WI38 (cell line): ENCODE results near the gene GSE1.
"Not testable (repeated sequence)": the region's sequence is repeated elsewhere in the genome, so short reads cannot be mapped to it uniquely, and the experiment has no call there.

Source experiments
- H3K4me3 ChIP-seq: 2 replicates; pipeline ENCODE4 v1.5.1; 2011; ENCODE audit warnings: low read depth, mild to moderate bottlenecking, control low read depth, low read length
- CTCF ChIP-seq: IDR thresholded peaks from 2 replicates; pipeline ENCODE4 v1.5.1; 2012; ENCODE audit warnings: low read depth, mild to moderate bottlenecking, control low read depth, low read length

Gene GSE1

GRCh38 chr16:85587762-85588556 is 25.2 kb upstream of the GSE1 start:
- no peak for TF ChIP-seq CTCF
- no peak overlapping the region for H3K4me3 ChIP-seq

DNA sequence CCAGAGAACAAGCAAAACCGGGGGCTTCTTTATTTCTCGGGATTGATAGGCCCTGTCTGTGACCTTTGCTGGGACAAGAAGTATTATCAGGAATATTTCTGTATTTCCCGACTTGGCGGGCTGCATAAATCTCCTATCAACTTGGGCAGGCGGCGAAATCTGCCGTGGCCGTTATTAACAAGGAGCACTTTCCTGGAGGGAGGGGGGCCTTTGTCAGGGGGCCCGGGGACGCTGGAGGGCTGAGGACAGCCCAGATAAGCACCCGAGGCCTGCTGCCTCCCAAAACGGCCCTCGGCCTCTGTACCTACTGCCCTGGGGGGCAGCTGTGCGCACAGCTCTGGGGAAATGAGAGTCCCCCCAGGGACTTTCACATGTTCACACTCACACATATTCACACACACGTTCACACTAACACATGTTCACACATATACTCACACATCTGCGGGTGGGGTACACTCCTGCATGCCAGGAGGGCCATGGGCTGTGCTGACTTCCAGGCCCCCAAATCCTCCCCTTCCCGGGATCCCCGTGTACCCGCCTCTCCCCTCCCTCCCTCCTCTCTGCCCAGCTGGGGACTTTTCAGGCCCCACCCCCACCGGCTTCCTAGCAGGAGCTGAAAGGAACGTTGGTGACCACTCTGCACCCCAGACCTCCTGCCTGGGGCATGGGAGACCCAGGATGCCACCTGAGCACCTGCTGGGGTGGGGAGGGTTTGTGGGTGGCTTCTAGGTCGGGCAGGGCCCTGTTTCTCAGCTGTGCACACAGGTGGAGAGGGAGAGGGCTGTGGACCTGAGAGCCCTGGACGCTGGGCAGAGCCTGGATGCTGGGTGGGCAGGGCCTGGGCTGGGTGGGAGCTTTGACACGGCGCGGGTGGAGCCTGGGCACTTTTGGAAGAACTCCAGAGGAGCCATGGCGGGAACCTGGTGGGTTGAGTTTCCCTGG is 24.3 kb upstream of the GSE1 start:
- no peak overlapping the region for H3K4me3 ChIP-seq
- no peak for TF ChIP-seq CTCF

- TF ChIP-seq CTCF = no peak
- H3K4me3 ChIP-seq = no peak overlapping the region
These were observed 23.2 kb upstream of the GSE1 start for GRCh38 chr16:85589688-85590505.

GRCh38 chr16:85590506-85590832 is 22.7 kb upstream of the GSE1 start:
- no peak overlapping the region for H3K4me3 ChIP-seq
- no peak for TF ChIP-seq CTCF

GRCh38 chr16:85591381-85591780 is 21.7 kb upstream of the GSE1 start:
- no peak overlapping the region for H3K4me3 ChIP-seq
- no peak for TF ChIP-seq CTCF

- not testable (repeated sequence) for H3K4me3 ChIP-seq
These were observed 20.8 kb upstream of the GSE1 start for GRCh38 chr16:85592277-85592676.

DNA sequence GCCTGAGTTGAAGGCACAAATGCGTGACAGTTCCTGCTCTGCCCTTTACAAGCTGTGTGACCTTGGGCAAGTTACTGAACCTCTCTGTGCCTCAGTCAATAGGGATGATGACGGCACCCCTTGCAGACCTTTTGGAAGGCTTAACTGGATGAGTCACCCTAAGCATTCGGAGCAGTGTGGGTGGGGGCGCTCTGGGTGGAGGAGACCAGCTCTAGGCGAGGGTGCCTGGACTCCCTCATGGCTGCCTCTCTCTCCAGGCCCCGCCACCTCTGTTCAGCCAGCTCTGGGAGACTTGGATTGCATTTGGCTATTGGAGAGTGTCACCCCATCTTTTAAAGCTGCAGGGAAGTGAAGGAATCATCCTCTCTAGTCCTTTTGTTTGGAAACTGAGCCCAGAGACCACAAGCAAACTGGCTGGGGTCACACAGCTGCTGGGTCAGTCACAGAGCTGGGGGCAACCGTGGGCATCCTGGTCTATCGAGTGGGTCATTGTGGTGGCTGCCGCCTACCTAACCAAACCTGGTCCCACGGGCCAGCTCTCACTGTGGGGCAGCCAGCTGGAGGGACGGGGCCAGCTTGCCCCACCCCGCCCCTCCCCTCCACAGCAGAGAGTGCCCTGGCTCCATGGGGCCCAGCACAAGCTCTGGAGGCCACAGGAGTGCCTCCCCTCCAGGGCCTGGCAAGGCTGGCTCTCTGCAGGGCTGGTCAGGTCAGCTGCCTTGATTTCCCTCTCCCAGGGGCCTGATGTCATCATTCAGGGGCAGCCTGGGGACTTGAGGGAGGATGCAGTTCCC is 20.2 kb upstream of the GSE1 start:
- H3K4me3 ChIP-seq = no peak overlapping the region
- no peak for TF ChIP-seq CTCF
